Calu3 (cell line): ENCODE results near the gene MOV10L1. TPM values are rescaled to one million over a fixed set of nuclear protein-coding genes. Genes with fewer than 3 reads are reported as not detected.

Experiments
- BruUV-seq: library from RNA; stranded (reverse); fragments of 400-500 nt; replicated peaks from 2 replicates; lab custom pipeline; 2021; lab: Mats Ljungman, UMichigan
- CTCF ChIA-PET: fragments of 300-600 bp; sonication (Branson Sonifier 250); formaldehyde crosslinking; loops from one replicate; lab custom pipeline; 2022; ENCODE audit warnings: antibody characterized with exemption; lab: Charles Lee
- DNase-seq: peaks from one replicate; pipeline ENCODE4 v3.0.0; 2022
- H3K27ac Mint-ChIP-seq: one replicate; pipeline ENCODE4 v1.8.0; 2022; ENCODE audit warnings: mixed read lengths; ENCODE audit not compliant: unreplicated experiment
- H3K27me3 Mint-ChIP-seq: one replicate; pipeline ENCODE4 v1.8.0; 2022; ENCODE audit warnings: mixed read lengths; ENCODE audit not compliant: unreplicated experiment
- H3K36me3 Mint-ChIP-seq: one replicate; pipeline ENCODE4 v1.8.0; 2022; ENCODE audit warnings: mild to moderate bottlenecking, moderate library complexity, mixed read lengths; ENCODE audit not compliant: insufficient read depth, unreplicated experiment
- H3K4me1 Mint-ChIP-seq: one replicate; pipeline ENCODE4 v1.8.0; 2022; ENCODE audit warnings: mild to moderate bottlenecking, low read depth, mixed read lengths; ENCODE audit not compliant: unreplicated experiment
- H3K4me3 Mint-ChIP-seq: one replicate; pipeline ENCODE4 v1.8.0; 2022; ENCODE audit warnings: mild to moderate bottlenecking, low read depth, moderate library complexity, mixed read lengths; ENCODE audit not compliant: unreplicated experiment
- H3K9me3 Mint-ChIP-seq: one replicate; pipeline ENCODE4 v1.8.0; 2022; ENCODE audit warnings: low read depth, mixed read lengths; ENCODE audit not compliant: unreplicated experiment
- CTCF ChIP-seq: fragments of 200-600 bp; IDR thresholded peaks from one replicate; pipeline ENCODE4 v1.8.0; 2022; ENCODE audit warnings: antibody characterized with exemption; ENCODE audit not compliant: unreplicated experiment
- intact Hi-C: fragments of 100-400 bp; cut with micrococcal nuclease; formaldehyde crosslinking; loops from one replicate; pipeline ENCODE4 v1.10.0; 2022; ENCODE audit not compliant: unreplicated experiment
- total RNA-seq: library from RNA; stranded (reverse); gene quantifications from 2 replicates; pipeline ENCODE4 v1.2.3, GENCODE V29; 2022

The MOV10L1 gene
- total RNA-seq, 1 experiment from 2014 or later: not detected

- CTCF ChIA-PET: no interaction called here
- Mint-ChIP-seq H3K27me3 (peaks cover 71% of the 10 kb centered on the region), H3K4me3 (no peak overlapping the region), H3K4me1 (peaks cover 14% of the 10 kb centered on the region), H3K9me3 (no peaks in the 10 kb centered on the region), H3K27ac (no peak overlapping the region), H3K36me3 (peaks cover 5% of the 10 kb centered on the region)
- no peak for TF ChIP-seq CTCF
- no TSS peak for BruUV-seq
- intact Hi-C loops: no loop called here
- no peak for DNase-seq
These were observed 30.6 kb upstream of the MOV10L1 start for GRCh38 chr22:50058906-50059880.

- H3K4me3 Mint-ChIP-seq: no peak overlapping the region
- no peak overlapping the region for H3K27ac Mint-ChIP-seq
- H3K4me1 Mint-ChIP-seq: peaks cover 14% of the 10 kb centered on the region
- BruUV-seq: no TSS peak
- intact Hi-C loops: no loop called here
- no peak for DNase-seq
- H3K36me3 Mint-ChIP-seq: peaks cover 5% of the 10 kb centered on the region
- no peak for TF ChIP-seq CTCF
- no peaks in the 10 kb centered on the region for H3K9me3 Mint-ChIP-seq
- CTCF ChIA-PET: no interaction called here
- peaks cover 68% of the 10 kb centered on the region for H3K27me3 Mint-ChIP-seq
These were observed 29.9 kb upstream of the MOV10L1 start for GRCh38 chr22:50059881-50060262.

- H3K27ac Mint-ChIP-seq: no peak overlapping the region
- no peaks in the 10 kb centered on the region for H3K9me3 Mint-ChIP-seq
- CTCF ChIA-PET: no interaction called here
- H3K36me3 Mint-ChIP-seq: peaks cover 5% of the 10 kb centered on the region
- no peak overlapping the region for H3K4me3 Mint-ChIP-seq
- peak; percentile 37 for DNase-seq
- no peak for TF ChIP-seq CTCF
- H3K4me1 Mint-ChIP-seq: peaks cover 14% of the 10 kb centered on the region
- peaks cover 70% of the 10 kb centered on the region for H3K27me3 Mint-ChIP-seq
- BruUV-seq: no TSS peak
- intact Hi-C loops: no loop called here
These were observed 29.2 kb upstream of the MOV10L1 start for GRCh38 chr22:50060441-50061140.

- CTCF ChIA-PET: no interaction called here
- intact Hi-C loops: no loop called here
- no peak for DNase-seq
- no TSS peak for BruUV-seq
- no peak overlapping the region for H3K27ac Mint-ChIP-seq
- no peaks in the 10 kb centered on the region for H3K9me3 Mint-ChIP-seq
- TF ChIP-seq CTCF: no peak
- peaks cover 14% of the 10 kb centered on the region for H3K4me1 Mint-ChIP-seq
- H3K36me3 Mint-ChIP-seq: peaks cover 5% of the 10 kb centered on the region
- peaks cover 72% of the 10 kb centered on the region for H3K27me3 Mint-ChIP-seq
- H3K4me3 Mint-ChIP-seq: no peak overlapping the region
These were observed 28.5 kb upstream of the MOV10L1 start for GRCh38 chr22:50061141-50061823.
